22Rv1 (cell line): ENCODE results near the gene MPZL2.

ENCODE experiments used
- H3K27ac ChIP-seq: fragments of 450-650 bp; 2 replicates; pipeline ENCODE4 v1.5.1; 2017
- ZFX ChIP-seq: fragments of 450-650 bp; IDR thresholded peaks from 2 replicates; pipeline ENCODE4 v1.6.1; 2017; ENCODE audit warnings: antibody characterized with exemption, borderline replicate concordance
- TF ChIP-seq, protein P1 (sequence below): fragments of 450-650 bp; IDR thresholded peaks from 2 replicates; pipeline ENCODE4 v1.5.1; 2017; ENCODE audit warnings: mild to moderate bottlenecking

The MPZL2 gene

DNA sequence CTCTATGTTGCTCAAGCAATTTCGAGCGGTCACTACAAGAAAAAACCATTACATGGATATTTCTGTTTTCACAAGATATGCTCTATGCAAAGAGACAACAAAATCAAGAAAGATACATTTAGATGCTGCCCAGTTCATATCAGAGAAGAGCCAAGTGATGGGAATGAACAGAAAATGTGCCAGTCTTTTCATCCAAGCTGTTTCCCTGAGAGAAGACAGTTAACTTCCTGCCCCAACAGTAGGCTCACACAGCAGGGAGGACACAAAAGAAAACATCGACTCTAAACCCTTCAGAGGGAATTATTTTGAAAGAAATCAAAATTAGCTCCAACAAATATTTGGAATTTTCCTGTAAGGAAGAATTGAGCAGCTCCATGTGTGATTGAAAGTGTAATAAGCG is 50.9 kb downstream of the MPZL2 start:
- H3K27ac ChIP-seq, result no peak overlapping the region
- TF ChIP-seq, protein P1, sequence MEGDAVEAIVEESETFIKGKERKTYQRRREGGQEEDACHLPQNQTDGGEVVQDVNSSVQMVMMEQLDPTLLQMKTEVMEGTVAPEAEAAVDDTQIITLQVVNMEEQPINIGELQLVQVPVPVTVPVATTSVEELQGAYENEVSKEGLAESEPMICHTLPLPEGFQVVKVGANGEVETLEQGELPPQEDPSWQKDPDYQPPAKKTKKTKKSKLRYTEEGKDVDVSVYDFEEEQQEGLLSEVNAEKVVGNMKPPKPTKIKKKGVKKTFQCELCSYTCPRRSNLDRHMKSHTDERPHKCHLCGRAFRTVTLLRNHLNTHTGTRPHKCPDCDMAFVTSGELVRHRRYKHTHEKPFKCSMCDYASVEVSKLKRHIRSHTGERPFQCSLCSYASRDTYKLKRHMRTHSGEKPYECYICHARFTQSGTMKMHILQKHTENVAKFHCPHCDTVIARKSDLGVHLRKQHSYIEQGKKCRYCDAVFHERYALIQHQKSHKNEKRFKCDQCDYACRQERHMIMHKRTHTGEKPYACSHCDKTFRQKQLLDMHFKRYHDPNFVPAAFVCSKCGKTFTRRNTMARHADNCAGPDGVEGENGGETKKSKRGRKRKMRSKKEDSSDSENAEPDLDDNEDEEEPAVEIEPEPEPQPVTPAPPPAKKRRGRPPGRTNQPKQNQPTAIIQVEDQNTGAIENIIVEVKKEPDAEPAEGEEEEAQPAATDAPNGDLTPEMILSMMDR, result no peak
- TF ChIP-seq ZFX, result no peak

GRCh38 chr11:118212781-118213191 is 51.3 kb downstream of the MPZL2 start:
- H3K27ac ChIP-seq, result no peak overlapping the region
- TF ChIP-seq ZFX, result no peak
- TF ChIP-seq, protein P1, result no peak

DNA sequence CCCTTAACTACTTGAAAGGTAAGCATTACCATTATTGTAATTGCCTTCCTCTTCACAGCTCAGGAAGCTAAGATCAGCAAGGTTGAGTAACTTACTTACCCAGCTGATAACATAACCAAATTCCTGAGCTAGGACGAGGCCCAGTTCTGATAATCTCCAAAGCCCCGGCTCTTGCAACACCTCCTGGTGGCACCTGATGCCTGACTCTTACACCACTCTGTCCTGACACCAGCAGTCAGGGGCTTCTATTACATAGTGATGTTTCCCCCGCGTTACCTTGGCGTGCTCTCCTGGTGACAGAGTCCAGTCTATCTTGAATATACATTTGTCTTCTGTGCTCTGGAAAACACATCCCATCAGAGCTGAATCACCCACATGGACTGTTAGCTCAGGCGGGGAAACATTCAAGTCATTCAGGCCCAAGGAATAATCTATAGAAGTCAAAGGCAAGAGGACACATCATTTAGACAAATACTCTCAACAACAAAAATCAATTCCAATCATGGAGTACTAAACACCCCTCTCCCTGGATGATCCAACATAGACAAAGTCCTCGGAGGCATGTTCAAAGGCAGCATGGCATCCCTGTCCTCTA is 51.9 kb downstream of the MPZL2 start:
- H3K27ac ChIP-seq, result no peak overlapping the region
- TF ChIP-seq, protein P1, result no peak
- TF ChIP-seq ZFX, result no peak

DNA sequence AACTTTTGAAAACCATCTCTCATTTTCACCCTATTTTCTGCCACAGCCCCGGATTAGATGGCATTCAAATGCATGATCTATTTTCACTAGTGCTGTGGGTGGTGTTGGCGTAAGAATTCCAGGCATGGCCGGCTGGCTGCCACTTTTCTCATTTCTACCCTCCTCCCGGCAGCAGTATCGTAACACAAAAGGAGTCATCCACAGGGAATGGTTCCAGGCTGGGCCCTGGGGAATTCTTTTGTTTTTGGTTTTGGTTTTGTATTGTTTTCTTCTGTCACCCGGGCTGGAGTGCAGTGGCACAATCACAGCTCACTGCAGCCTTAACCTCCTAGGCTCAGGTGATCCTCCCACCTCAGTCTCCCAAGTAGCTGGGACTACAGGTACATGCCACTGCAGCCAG is 53.1 kb downstream of the MPZL2 start:
- no peak overlapping the region for H3K27ac ChIP-seq
- TF ChIP-seq, protein P1, result no peak
- no peak for TF ChIP-seq ZFX

DNA sequence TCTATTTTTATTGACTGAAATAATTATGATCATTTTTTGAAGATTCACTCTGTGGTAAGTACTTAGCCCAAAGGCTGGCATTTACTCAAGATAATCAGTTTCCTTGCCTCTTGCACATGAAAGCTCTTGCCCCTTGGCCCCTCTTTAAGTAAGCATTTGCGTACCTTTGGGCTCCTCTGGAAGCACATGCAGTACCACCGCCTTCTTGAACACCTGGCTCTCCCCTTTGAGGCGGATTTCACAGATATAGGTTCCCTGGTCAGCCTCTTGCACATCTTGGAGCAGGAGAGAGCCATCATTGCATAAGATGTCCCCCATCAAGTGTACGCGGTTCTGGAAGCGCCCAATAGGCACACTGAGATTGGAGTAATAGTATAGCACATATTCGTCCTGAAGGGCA is 53.8 kb downstream of the MPZL2 start:
- no peak for TF ChIP-seq ZFX
- TF ChIP-seq, protein P1, result no peak

DNA sequence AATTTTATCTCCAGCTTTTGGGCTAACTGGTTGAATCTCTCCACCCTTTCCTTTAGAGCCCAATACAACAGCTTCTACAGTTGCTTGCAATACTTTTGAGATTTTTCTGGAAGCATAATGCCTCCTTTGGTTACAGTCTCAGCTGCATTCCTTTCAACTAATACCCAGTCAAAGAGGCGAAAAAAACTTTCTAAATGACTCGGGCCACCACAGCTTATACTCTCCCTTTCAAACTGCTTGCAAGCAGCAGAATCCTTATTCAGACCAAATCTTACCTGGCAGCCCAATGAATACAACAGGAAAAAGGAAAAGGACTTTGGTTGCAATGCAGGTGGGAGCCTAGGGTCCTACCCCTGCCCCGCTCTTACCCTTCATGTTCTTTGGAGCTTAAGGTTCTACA is 55.1 kb downstream of the MPZL2 start:
- TF ChIP-seq, protein P1, result no peak
- H3K27ac ChIP-seq, result no peak overlapping the region

More for the DNA sequence above, 53.8 kb downstream of the MPZL2 start:
- no peak overlapping the region for H3K27ac ChIP-seq

DNA sequence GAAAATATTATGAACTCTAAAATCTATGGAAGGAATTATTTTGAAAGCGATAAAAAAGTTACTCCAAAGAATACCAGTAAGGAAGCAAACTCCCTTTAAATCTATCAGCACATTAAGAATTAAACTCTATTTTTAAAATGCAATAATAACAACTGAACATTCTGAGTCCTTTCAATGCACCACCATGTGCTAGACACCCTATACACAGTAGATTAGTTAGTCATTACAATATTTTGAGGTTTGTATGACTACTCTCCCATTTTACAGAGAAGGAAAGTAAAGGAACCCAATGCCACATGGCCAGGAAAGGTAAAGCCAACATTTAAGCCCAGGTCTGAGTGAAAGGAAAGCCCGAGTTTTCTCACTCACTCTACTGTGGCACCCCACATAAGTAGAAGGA is 57.0 kb downstream of the MPZL2 start:
- TF ChIP-seq, protein P1, result no peak
- no peak for TF ChIP-seq ZFX
- H3K27ac ChIP-seq, result no peak overlapping the region
